Activated T-cell treated with anti-CD3 and anti-CD28 coated beads, Interleukin-2, amount 50 U/mL, for 48 hours (primary cell): ENCODE results near the gene DAPK2.

Source experiments
- DNase-seq, 2 experiments: peaks; one replicate each; pipeline ENCODE4 v3.0.0-alpha.2; 2020

Gene DAPK2

GRCh38 chr15:64022571-64022970 lies 23.7 kb downstream of the DAPK2 start:
- DNase-seq = no peak

- DNase-seq = no peak
Measured at GRCh38 chr15:64019764-64020163, 26.5 kb downstream of the DAPK2 start.

- DNase-seq = no peak
Measured at GRCh38 chr15:64017591-64018163, 28.6 kb downstream of the DAPK2 start.

- DNase-seq = no peak
Measured at GRCh38 chr15:64017082-64017588, 29.1 kb downstream of the DAPK2 start.

- DNase-seq = no peak
Measured at GRCh38 chr15:64016257-64016656, 30.0 kb downstream of the DAPK2 start.

- DNase-seq = no peak
Measured at GRCh38 chr15:64014995-64015394, 31.3 kb downstream of the DAPK2 start.

GRCh38 chr15:64013179-64014062 lies 32.9 kb downstream of the DAPK2 start:
- DNase-seq = peak in 1 of 2 experiments; percentile 45

GRCh38 chr15:64011736-64012135 lies 34.5 kb downstream of the DAPK2 start:
- DNase-seq = no peak

GRCh38 chr15:64010719-64011118 lies 35.6 kb downstream of the DAPK2 start:
- DNase-seq = peak; percentile 83 to 86

- DNase-seq = peak; percentile 60 to 73
Measured at GRCh38 chr15:64009798-64010261, 36.5 kb downstream of the DAPK2 start.

GRCh38 chr15:64009241-64009640 lies 37.0 kb downstream of the DAPK2 start:
- DNase-seq = peak in 1 of 2 experiments; percentile 41

GRCh38 chr15:64008177-64008576 lies 38.1 kb downstream of the DAPK2 start:
- no peak for DNase-seq

- DNase-seq = no peak
Measured at GRCh38 chr15:64006642-64007041, 39.6 kb downstream of the DAPK2 start.

GRCh38 chr15:64004587-64004986 lies 41.7 kb downstream of the DAPK2 start:
- no peak for DNase-seq

GRCh38 chr15:64004056-64004455 lies 42.2 kb downstream of the DAPK2 start:
- DNase-seq = no peak

GRCh38 chr15:64003182-64003581 lies 43.1 kb downstream of the DAPK2 start:
- DNase-seq = no peak

GRCh38 chr15:64001148-64001547 lies 45.1 kb downstream of the DAPK2 start:
- no peak for DNase-seq

GRCh38 chr15:64000183-64000951 lies 45.9 kb downstream of the DAPK2 start:
- no peak for DNase-seq

- DNase-seq = no peak
Measured at GRCh38 chr15:63999177-63999576, 47.1 kb downstream of the DAPK2 start.

GRCh38 chr15:63998489-63998888 lies 47.8 kb downstream of the DAPK2 start:
- DNase-seq = no peak

- DNase-seq = no peak
Measured at GRCh38 chr15:63997715-63998442, 48.4 kb downstream of the DAPK2 start.

- DNase-seq = no peak
Measured at GRCh38 chr15:63996794-63997357, 49.4 kb downstream of the DAPK2 start.
